ENCODE measurements around the gene CREBBP.

CREBBP gene

DNA sequence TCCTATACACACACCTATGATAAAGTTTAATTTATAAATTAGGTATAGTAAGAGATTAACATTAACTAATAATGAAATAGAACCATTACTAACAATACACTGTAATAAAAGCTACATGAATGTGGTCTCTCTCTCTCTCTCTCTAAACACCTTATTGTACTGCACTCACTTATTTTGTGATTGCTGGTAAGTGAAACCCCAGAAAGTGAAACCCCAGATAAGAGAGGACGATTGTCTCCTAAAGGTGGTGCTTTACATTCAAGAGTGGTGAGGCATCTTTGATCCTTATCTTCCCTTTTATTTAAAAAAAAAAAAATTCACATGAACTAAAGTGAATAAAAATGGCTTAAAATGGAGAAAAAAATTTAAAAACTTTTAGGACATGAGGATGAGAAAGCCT, 83.0 kb downstream of the CREBBP start:
- TF ChIP-seq, protein P1, sequence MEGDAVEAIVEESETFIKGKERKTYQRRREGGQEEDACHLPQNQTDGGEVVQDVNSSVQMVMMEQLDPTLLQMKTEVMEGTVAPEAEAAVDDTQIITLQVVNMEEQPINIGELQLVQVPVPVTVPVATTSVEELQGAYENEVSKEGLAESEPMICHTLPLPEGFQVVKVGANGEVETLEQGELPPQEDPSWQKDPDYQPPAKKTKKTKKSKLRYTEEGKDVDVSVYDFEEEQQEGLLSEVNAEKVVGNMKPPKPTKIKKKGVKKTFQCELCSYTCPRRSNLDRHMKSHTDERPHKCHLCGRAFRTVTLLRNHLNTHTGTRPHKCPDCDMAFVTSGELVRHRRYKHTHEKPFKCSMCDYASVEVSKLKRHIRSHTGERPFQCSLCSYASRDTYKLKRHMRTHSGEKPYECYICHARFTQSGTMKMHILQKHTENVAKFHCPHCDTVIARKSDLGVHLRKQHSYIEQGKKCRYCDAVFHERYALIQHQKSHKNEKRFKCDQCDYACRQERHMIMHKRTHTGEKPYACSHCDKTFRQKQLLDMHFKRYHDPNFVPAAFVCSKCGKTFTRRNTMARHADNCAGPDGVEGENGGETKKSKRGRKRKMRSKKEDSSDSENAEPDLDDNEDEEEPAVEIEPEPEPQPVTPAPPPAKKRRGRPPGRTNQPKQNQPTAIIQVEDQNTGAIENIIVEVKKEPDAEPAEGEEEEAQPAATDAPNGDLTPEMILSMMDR (IDR thresholded peaks at IDR 0.05; ENCODE audit: low read depth, low read length): no peak

DNA sequence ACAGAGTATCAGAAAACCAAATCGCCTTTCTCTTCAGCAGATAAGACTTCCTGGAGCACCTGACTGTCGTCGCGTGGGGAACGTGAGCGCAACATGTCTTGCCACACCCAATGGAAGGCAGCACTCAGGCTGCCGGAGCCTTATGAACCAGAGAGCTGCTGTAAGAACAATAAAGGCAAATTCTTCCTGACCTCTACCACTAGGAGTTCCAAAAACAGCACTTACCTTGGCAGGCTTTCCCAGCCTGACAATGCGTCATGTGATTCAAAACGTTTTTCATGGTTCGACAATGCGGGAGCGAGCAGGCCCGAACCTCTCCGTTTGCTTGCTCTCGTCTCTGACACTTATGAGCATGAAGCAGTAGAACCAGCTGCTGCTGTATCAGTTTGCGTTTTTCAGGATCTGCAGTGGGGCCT, 87.3 kb downstream of the CREBBP start:
- H3K36me3 ChIP-seq: peaks cover 22% of the 10 kb centered on the region
- TF ChIP-seq, protein P1 (IDR thresholded peaks at IDR 0.05; ENCODE audit: low read depth, low read length): no peak
- H3K4me1 ChIP-seq: no peaks in the 10 kb centered on the region; the same call in 1 of the 2 replicates

More for the DNA sequence above, 83.0 kb downstream of the CREBBP start:
- no peak for DNase-seq
- Histone ChIP-seq H3K27me3 (no peaks in the 10 kb centered on the region), H3K4me3 (ENCODE audit: low read depth, low read length) (no peak overlapping the region), H3K36me3 (peaks cover 5% of the 10 kb centered on the region), H3K4me1 (no peaks in the 10 kb centered on the region), H3K9me3 (no peaks in the 10 kb centered on the region)

GRCh38 chr16:3792472-3793012, 88.0 kb downstream of the CREBBP start:
- Histone ChIP-seq H3K4me3 (ENCODE audit: low read depth, low read length) (no peak overlapping the region), H3K36me3 (peaks cover 22% of the 10 kb centered on the region), H3K4me1 (no peaks in the 10 kb centered on the region; the same call in 1 of the 2 replicates), H3K27me3 (no peaks in the 10 kb centered on the region), H3K9me3 (no peaks in the 10 kb centered on the region)
- TF ChIP-seq, protein P1 (IDR thresholded peaks at IDR 0.05; ENCODE audit: low read depth, low read length): no peak
- no peak for DNase-seq

More for the DNA sequence above, 87.3 kb downstream of the CREBBP start:
- Histone ChIP-seq H3K4me3 (ENCODE audit: low read depth, low read length) (no peak overlapping the region), H3K9me3 (no peaks in the 10 kb centered on the region), H3K27me3 (no peaks in the 10 kb centered on the region)
- no peak for DNase-seq

- Histone ChIP-seq H3K27me3 (no peaks in the 10 kb centered on the region), H3K36me3 (peaks cover 22% of the 10 kb centered on the region), H3K9me3 (no peaks in the 10 kb centered on the region), H3K4me1 (no peaks in the 10 kb centered on the region; the same call in 1 of the 2 replicates), H3K4me3 (ENCODE audit: low read depth, low read length) (no peak overlapping the region)
- DNase-seq: no peak
- TF ChIP-seq, protein P1 (IDR thresholded peaks at IDR 0.05; ENCODE audit: low read depth, low read length): no peak
Observed at GRCh38 chr16:3791701-3792100, 88.8 kb downstream of the CREBBP start.

GRCh38 chr16:3789375-3790099, 91.0 kb downstream of the CREBBP start:
- Histone ChIP-seq H3K36me3 (peaks cover 22% of the 10 kb centered on the region), H3K27me3 (no peaks in the 10 kb centered on the region), H3K9me3 (no peaks in the 10 kb centered on the region), H3K4me3 (ENCODE audit: low read depth, low read length) (no peak overlapping the region), H3K4me1 (no peaks in the 10 kb centered on the region; the same call in 1 of the 2 replicates)
- TF ChIP-seq, protein P1 (IDR thresholded peaks at IDR 0.05; ENCODE audit: low read depth, low read length): no peak
- no peak for DNase-seq
